OCI-LY1 (cell line): ENCODE data around the gene TGM2.

Experiments
- EZH2 ChIP-seq: fragments of 200-600 bp; sonication (generic), shearing (Covaris generic); IDR thresholded peaks from 2 replicates; pipeline ENCODE4 v1.8.0; 2017; ENCODE audit warnings: borderline replicate concordance, mixed run types, mild to moderate bottlenecking, antibody characterized with exemption, low read length, moderate library complexity, mixed read lengths
- TF ChIP-seq, protein P1 (sequence below): fragments of 200-600 bp; sonication (generic), shearing (Covaris generic); IDR thresholded peaks from 2 replicates; pipeline ENCODE4 v1.5.1; 2017; ENCODE audit warnings: mild to moderate bottlenecking, antibody characterized with exemption, low read length, moderate library complexity, mixed read lengths

DNA sequence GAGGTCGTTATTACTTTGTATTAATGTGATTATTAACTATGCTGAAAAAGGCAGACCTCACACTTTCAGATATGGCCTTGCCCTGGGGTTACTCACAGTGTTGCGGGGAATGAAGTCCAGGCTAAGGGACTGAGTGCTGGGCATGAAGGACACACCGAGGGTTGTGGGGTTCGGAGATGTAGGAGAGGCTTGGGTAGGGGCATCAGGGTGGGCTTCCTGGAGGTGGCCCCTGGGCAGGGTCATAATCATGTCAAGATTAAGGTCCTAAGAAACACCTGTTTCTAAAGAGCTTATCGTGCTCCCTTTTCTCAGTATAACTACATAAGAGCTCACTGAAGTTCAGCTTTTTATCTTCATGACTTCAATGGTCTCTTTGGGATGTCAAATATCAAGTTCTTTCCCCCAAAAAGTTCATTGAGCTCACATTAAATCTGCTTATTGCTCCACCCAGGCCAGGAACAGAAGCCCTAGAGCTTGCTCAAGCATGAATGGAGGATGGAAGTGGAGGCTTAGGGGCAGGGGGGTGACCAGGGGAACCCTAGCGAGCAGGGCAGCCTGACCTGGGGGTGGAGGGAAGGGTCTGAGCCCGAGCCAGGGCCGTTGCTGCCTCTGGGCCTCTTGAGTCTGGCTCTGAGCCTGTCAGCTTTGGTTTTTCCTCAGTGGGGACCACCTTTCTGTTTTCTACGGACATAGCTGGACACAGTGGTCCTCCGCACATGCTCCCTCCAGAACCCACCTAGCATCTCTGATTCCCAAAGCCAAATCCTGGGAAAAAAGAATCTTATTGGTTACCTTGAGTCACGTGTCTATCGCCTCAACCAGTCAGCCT is 37.3 kb upstream of the TGM2 start:
- TF ChIP-seq, protein P1, sequence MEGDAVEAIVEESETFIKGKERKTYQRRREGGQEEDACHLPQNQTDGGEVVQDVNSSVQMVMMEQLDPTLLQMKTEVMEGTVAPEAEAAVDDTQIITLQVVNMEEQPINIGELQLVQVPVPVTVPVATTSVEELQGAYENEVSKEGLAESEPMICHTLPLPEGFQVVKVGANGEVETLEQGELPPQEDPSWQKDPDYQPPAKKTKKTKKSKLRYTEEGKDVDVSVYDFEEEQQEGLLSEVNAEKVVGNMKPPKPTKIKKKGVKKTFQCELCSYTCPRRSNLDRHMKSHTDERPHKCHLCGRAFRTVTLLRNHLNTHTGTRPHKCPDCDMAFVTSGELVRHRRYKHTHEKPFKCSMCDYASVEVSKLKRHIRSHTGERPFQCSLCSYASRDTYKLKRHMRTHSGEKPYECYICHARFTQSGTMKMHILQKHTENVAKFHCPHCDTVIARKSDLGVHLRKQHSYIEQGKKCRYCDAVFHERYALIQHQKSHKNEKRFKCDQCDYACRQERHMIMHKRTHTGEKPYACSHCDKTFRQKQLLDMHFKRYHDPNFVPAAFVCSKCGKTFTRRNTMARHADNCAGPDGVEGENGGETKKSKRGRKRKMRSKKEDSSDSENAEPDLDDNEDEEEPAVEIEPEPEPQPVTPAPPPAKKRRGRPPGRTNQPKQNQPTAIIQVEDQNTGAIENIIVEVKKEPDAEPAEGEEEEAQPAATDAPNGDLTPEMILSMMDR: no peak
- no peak for TF ChIP-seq EZH2
